Vagina (tissue), 2 donors: Measurements from ENCODE around the gene MFNG. TPM values are rescaled to one million over a fixed set of nuclear protein-coding genes. Genes with fewer than 3 reads are reported as not detected.

Experiments used
- DNase-seq, 2 donors: peaks; one replicate each; pipeline ENCODE4 v3.0.0-alpha.2; 2017; ENCODE audit errors: extremely low spot score in 2 of 2
- H3K27ac ChIP-seq: fragments of 200-600 bp; sonication (generic); one replicate; pipeline ENCODE4 v1.5.1; 2019
- H3K27me3 ChIP-seq: fragments of 200-600 bp; sonication (generic); one replicate; pipeline ENCODE4 v1.5.1; 2019
- H3K36me3 ChIP-seq, 2 donors: fragments of 200-600 bp; sonication (generic); one replicate each; pipeline ENCODE4 v1.5.1; 2017 to 2019
- H3K4me1 ChIP-seq: fragments of 200-600 bp; sonication (generic); one replicate; pipeline ENCODE4 v1.5.1; 2019
- H3K4me3 ChIP-seq, 2 donors: fragments of 200-600 bp; sonication (generic); 1 replicate in 1 of 2; 2 replicates in 1 of 2; pipeline ENCODE4 v1.5.1; 2016 to 2019
- H3K9me3 ChIP-seq: fragments of 200-600 bp; sonication (generic); one replicate; pipeline ENCODE4 v1.5.1; 2019
- CTCF ChIP-seq, 3 experiments: fragments of 450-650 bp in 2 of 3; fragments of 200-600 bp in 1 of 3; sonication (generic) in 1 of 3; IDR thresholded peaks; one replicate each; pipeline ENCODE4 v1.5.1; 2017 to 2019; ENCODE audit warnings: antibody characterized with exemption in 3 of 3, mild to moderate bottlenecking in 2 of 3, moderate library complexity in 2 of 3
- POLR2A ChIP-seq, 2 donors: fragments of 450-650 bp; IDR thresholded peaks; one replicate each; pipeline ENCODE4 v1.6.1; 2017; ENCODE audit warnings: antibody characterized with exemption in 2 of 2, mild to moderate bottlenecking in 2 of 2, moderate library complexity in 2 of 2
- POLR2AphosphoS5 ChIP-seq, 2 donors: sonication (generic); formaldehyde crosslinking; IDR thresholded peaks; one replicate each; pipeline ENCODE4 v1.9.0; 2017; ENCODE audit warnings: antibody characterized with exemption in 2 of 2, mild to moderate bottlenecking in 2 of 2, low read depth in 1 of 2; ENCODE audit not compliant: insufficient read depth in 1 of 2
- intact Hi-C: fragments of 100-400 bp; cut with DNase I; formaldehyde crosslinking; loops from one replicate; pipeline ENCODE4 v1.15.1; 2023
- total RNA-seq: library from RNA; depleted of rRNA; stranded (reverse); fragments of >200 nt; gene quantifications from one replicate; pipeline ENCODE4 v1.2.3, GENCODE V29; 2016

MFNG gene
- total RNA-seq, 1 donor from 2014 or later: 15.2 TPM

- intact Hi-C loops: no loop called here
- peaks cover 9% of the 10 kb centered on the region for H3K27me3 ChIP-seq
Observed at GRCh38 chr22:37432708-37433054, 53.5 kb downstream of the MFNG start.

GRCh38 chr22:37431801-37432707 is 54.1 kb downstream of the MFNG start:
- Histone ChIP-seq H3K27me3 (peaks cover 11% of the 10 kb centered on the region), H3K9me3 (no peaks in the 10 kb centered on the region), H3K4me3 (no peak overlapping the region), H3K4me1 (peaks cover 10% of the 10 kb centered on the region), H3K36me3 (no peaks in the 10 kb centered on the region), H3K27ac (no peak overlapping the region)
- intact Hi-C loops: no loop called here
- no peak for DNase-seq
- TF ChIP-seq POLR2AphosphoS5 (IDR thresholded peaks at IDR 0.05; ENCODE audit: insufficient read depth in 1 of 2, low read depth in 1 of 2) (no peak), CTCF (IDR thresholded peaks at IDR 0.05) (no peak), POLR2A (IDR thresholded peaks at IDR 0.05) (no peak)

More at GRCh38 chr22:37432708-37433054, 53.5 kb downstream of the MFNG start:
- H3K36me3 ChIP-seq: no peaks in the 10 kb centered on the region
- H3K27ac ChIP-seq: no peak overlapping the region
- DNase-seq: no peak
- H3K4me1 ChIP-seq: peaks cover 7% of the 10 kb centered on the region
- H3K4me3 ChIP-seq: no peak overlapping the region
- no peak for TF ChIP-seq POLR2AphosphoS5 (IDR thresholded peaks at IDR 0.05; ENCODE audit: insufficient read depth in 1 of 2, low read depth in 1 of 2)
- TF ChIP-seq POLR2A (IDR thresholded peaks at IDR 0.05): no peak
- TF ChIP-seq CTCF (IDR thresholded peaks at IDR 0.05): no peak
- H3K9me3 ChIP-seq: no peaks in the 10 kb centered on the region

GRCh38 chr22:37431366-37431765 is 54.8 kb downstream of the MFNG start:
- TF ChIP-seq POLR2AphosphoS5 (IDR thresholded peaks at IDR 0.05; ENCODE audit: insufficient read depth in 1 of 2, low read depth in 1 of 2) (no peak), CTCF (IDR thresholded peaks at IDR 0.05) (no peak), POLR2A (IDR thresholded peaks at IDR 0.05) (no peak)
- H3K4me1 ChIP-seq: peaks cover 17% of the 10 kb centered on the region
- H3K4me3 ChIP-seq: no peak overlapping the region
- intact Hi-C loops: no loop called here
- peaks cover 16% of the 10 kb centered on the region for H3K27me3 ChIP-seq
- H3K9me3 ChIP-seq: no peaks in the 10 kb centered on the region
- H3K36me3 ChIP-seq: no peaks in the 10 kb centered on the region
- no peak overlapping the region for H3K27ac ChIP-seq
- no peak for DNase-seq

- TF ChIP-seq CTCF (IDR thresholded peaks at IDR 0.05) (no peak), POLR2AphosphoS5 (IDR thresholded peaks at IDR 0.05; ENCODE audit: insufficient read depth in 1 of 2, low read depth in 1 of 2) (no peak), POLR2A (IDR thresholded peaks at IDR 0.05) (no peak)
- peaks cover 17% of the 10 kb centered on the region for H3K4me1 ChIP-seq
- intact Hi-C loops: no loop called here
- H3K27me3 ChIP-seq: peaks cover 16% of the 10 kb centered on the region
- no peak for DNase-seq
- H3K9me3 ChIP-seq: no peaks in the 10 kb centered on the region
- H3K36me3 ChIP-seq: no peaks in the 10 kb centered on the region
- no peak overlapping the region for H3K27ac ChIP-seq
- no peak overlapping the region for H3K4me3 ChIP-seq
Observed at GRCh38 chr22:37430941-37431340, 55.2 kb downstream of the MFNG start.
